Stimulated activated CD4-positive, alpha-beta T cell treated with anti-CD3 and anti-CD28 coated beads, Interleukin-4, amount 100 ng/mL, for 24 hours (primary cell): ENCODE measurements around the gene CTNNA3.
"Not testable (repeated sequence)": the region's sequence is repeated elsewhere in the genome, so short reads cannot be mapped to it uniquely, and the experiment has no call there.

Experiments
- DNase-seq: peaks from one replicate; pipeline ENCODE4 v3.0.0-alpha.2; 2020

The CTNNA3 gene

GRCh38 chr10:67230680-67231500, 465.1 kb downstream of the CTNNA3 start:
- not testable (repeated sequence) for DNase-seq

- no peak for DNase-seq
Measured at GRCh38 chr10:67225226-67225625, 470.8 kb downstream of the CTNNA3 start.

GRCh38 chr10:67224553-67224952, 471.4 kb downstream of the CTNNA3 start:
- no peak for DNase-seq

GRCh38 chr10:67222934-67223333, 473.1 kb downstream of the CTNNA3 start:
- no peak for DNase-seq

- DNase-seq, result no peak
Measured at GRCh38 chr10:67221939-67222494, 474.0 kb downstream of the CTNNA3 start.

GRCh38 chr10:67211680-67212079, 484.3 kb downstream of the CTNNA3 start:
- no peak for DNase-seq

GRCh38 chr10:67207923-67208322, 488.1 kb downstream of the CTNNA3 start:
- DNase-seq, result not testable (repeated sequence)

- DNase-seq, result no peak
Measured at GRCh38 chr10:67200913-67201564, 495.0 kb downstream of the CTNNA3 start.

- DNase-seq, result no peak
Measured at GRCh38 chr10:67175354-67175753, 520.6 kb downstream of the CTNNA3 start.

GRCh38 chr10:67173787-67174186, 522.2 kb downstream of the CTNNA3 start:
- DNase-seq, result no peak

GRCh38 chr10:67171970-67172369, 524.0 kb downstream of the CTNNA3 start:
- no peak for DNase-seq

- no peak for DNase-seq
Measured at GRCh38 chr10:67156239-67156638, 539.8 kb downstream of the CTNNA3 start.

- no peak for DNase-seq
Measured at GRCh38 chr10:67151471-67151870, 544.5 kb downstream of the CTNNA3 start.

- no peak for DNase-seq
Measured at GRCh38 chr10:67144530-67144929, 551.5 kb downstream of the CTNNA3 start.

- DNase-seq, result no peak
Measured at GRCh38 chr10:67141300-67141699, 554.7 kb downstream of the CTNNA3 start.

- no peak for DNase-seq
Measured at GRCh38 chr10:67140641-67141040, 555.4 kb downstream of the CTNNA3 start.

- no peak for DNase-seq
Measured at GRCh38 chr10:67127441-67127840, 568.6 kb downstream of the CTNNA3 start.

GRCh38 chr10:67119651-67120050, 576.3 kb downstream of the CTNNA3 start:
- DNase-seq, result no peak

GRCh38 chr10:67115972-67116371, 580.0 kb downstream of the CTNNA3 start:
- DNase-seq, result no peak

GRCh38 chr10:67114945-67115344, 581.0 kb downstream of the CTNNA3 start:
- no peak for DNase-seq

- DNase-seq, result no peak
Measured at GRCh38 chr10:67112765-67113164, 583.2 kb downstream of the CTNNA3 start.

- no peak for DNase-seq
Measured at GRCh38 chr10:67110286-67110685, 585.7 kb downstream of the CTNNA3 start.

- no peak for DNase-seq
Measured at GRCh38 chr10:67107670-67108069, 588.3 kb downstream of the CTNNA3 start.

- DNase-seq, result no peak
Measured at GRCh38 chr10:67100951-67101350, 595.0 kb downstream of the CTNNA3 start.
